Measurements from ENCODE around the gene RBM17. TPM values are rescaled to one million over a fixed set of nuclear protein-coding genes. Genes with fewer than 3 reads are reported as not detected.
"Not testable (repeated sequence)": the region's sequence is repeated elsewhere in the genome, so short reads cannot be mapped to it uniquely, and the experiment has no call there.

RBM17 gene
- total RNA-seq, 1 experiment from 2014 or later: 133 TPM

GRCh38 chr10:6120691-6121090, 31.9 kb downstream of the RBM17 start:
- H3K27ac Mint-ChIP-seq (ENCODE audit: unreplicated experiment): no peak overlapping the region
- H3K4me1 Mint-ChIP-seq (ENCODE audit: low read depth, unreplicated experiment): no peaks in the 10 kb centered on the region
- no peaks in the 10 kb centered on the region for H3K27me3 Mint-ChIP-seq (ENCODE audit: unreplicated experiment)
- no peak overlapping the region for H3K4me3 Mint-ChIP-seq (ENCODE audit: low read depth, unreplicated experiment)
- TF ChIP-seq CTCF (IDR thresholded peaks at IDR 0.05; ENCODE audit: unreplicated experiment): no peak
- DNase-seq: no peak
- CTCF ChIA-PET: no interaction called here
- intact Hi-C loops (cut with micrococcal nuclease; ENCODE audit: unreplicated experiment): no loop called here
- no TSS peak for BruUV-seq (replicated peaks)
- no peaks in the 10 kb centered on the region for H3K9me3 Mint-ChIP-seq (ENCODE audit: low read depth, unreplicated experiment)
- H3K36me3 Mint-ChIP-seq (ENCODE audit: insufficient read depth, unreplicated experiment): peaks cover 15% of the 10 kb centered on the region

- H3K27ac Mint-ChIP-seq (ENCODE audit: unreplicated experiment): no peak overlapping the region
- no peak for TF ChIP-seq CTCF (IDR thresholded peaks at IDR 0.05; ENCODE audit: unreplicated experiment)
- peaks cover 11% of the 10 kb centered on the region for H3K36me3 Mint-ChIP-seq (ENCODE audit: insufficient read depth, unreplicated experiment)
- no TSS peak for BruUV-seq (replicated peaks)
- CTCF ChIA-PET: no interaction called here
- no peaks in the 10 kb centered on the region for H3K27me3 Mint-ChIP-seq (ENCODE audit: unreplicated experiment)
- H3K4me3 Mint-ChIP-seq (ENCODE audit: low read depth, unreplicated experiment): no peak overlapping the region
- no peak for DNase-seq
- no peaks in the 10 kb centered on the region for H3K9me3 Mint-ChIP-seq (ENCODE audit: low read depth, unreplicated experiment)
- no peaks in the 10 kb centered on the region for H3K4me1 Mint-ChIP-seq (ENCODE audit: low read depth, unreplicated experiment)
- intact Hi-C loops (cut with micrococcal nuclease; ENCODE audit: unreplicated experiment): no loop called here
These were observed 32.3 kb downstream of the RBM17 start for GRCh38 chr10:6121146-6121545.

GRCh38 chr10:6123532-6123931, 34.7 kb downstream of the RBM17 start:
- H3K27me3 Mint-ChIP-seq (ENCODE audit: unreplicated experiment): no peaks in the 10 kb centered on the region
- no TSS peak for BruUV-seq (replicated peaks)
- peaks cover 4% of the 10 kb centered on the region for H3K36me3 Mint-ChIP-seq (ENCODE audit: insufficient read depth, unreplicated experiment)
- TF ChIP-seq CTCF (IDR thresholded peaks at IDR 0.05; ENCODE audit: unreplicated experiment): no peak
- H3K4me3 Mint-ChIP-seq (ENCODE audit: low read depth, unreplicated experiment): no peak overlapping the region
- no peaks in the 10 kb centered on the region for H3K4me1 Mint-ChIP-seq (ENCODE audit: low read depth, unreplicated experiment)
- no peaks in the 10 kb centered on the region for H3K9me3 Mint-ChIP-seq (ENCODE audit: low read depth, unreplicated experiment)
- no peak for DNase-seq
- CTCF ChIA-PET: no interaction called here
- intact Hi-C loops (cut with micrococcal nuclease; ENCODE audit: unreplicated experiment): no loop called here
- no peak overlapping the region for H3K27ac Mint-ChIP-seq (ENCODE audit: unreplicated experiment)

GRCh38 chr10:6124666-6125065, 35.8 kb downstream of the RBM17 start:
- no TSS peak for BruUV-seq (replicated peaks)
- peaks cover 4% of the 10 kb centered on the region for H3K36me3 Mint-ChIP-seq (ENCODE audit: insufficient read depth, unreplicated experiment)
- DNase-seq: no peak
- H3K4me1 Mint-ChIP-seq (ENCODE audit: low read depth, unreplicated experiment): no peaks in the 10 kb centered on the region
- no peak overlapping the region for H3K4me3 Mint-ChIP-seq (ENCODE audit: low read depth, unreplicated experiment)
- H3K27me3 Mint-ChIP-seq (ENCODE audit: unreplicated experiment): peaks cover 7% of the 10 kb centered on the region
- H3K27ac Mint-ChIP-seq (ENCODE audit: unreplicated experiment): no peak overlapping the region
- CTCF ChIA-PET: interaction anchor here (0.7 kb wide), 1 partner anchor 219 kb away, joined by 4 read pairs; no protein-coding TSS in a partner anchor
- TF ChIP-seq CTCF (IDR thresholded peaks at IDR 0.05; ENCODE audit: unreplicated experiment): no peak
- no peaks in the 10 kb centered on the region for H3K9me3 Mint-ChIP-seq (ENCODE audit: low read depth, unreplicated experiment)
- intact Hi-C loops (cut with micrococcal nuclease; ENCODE audit: unreplicated experiment): no loop called here

GRCh38 chr10:6127461-6127860, 38.6 kb downstream of the RBM17 start:
- H3K4me3 Mint-ChIP-seq (ENCODE audit: low read depth, unreplicated experiment); BruUV-seq (replicated peaks); H3K27ac Mint-ChIP-seq (ENCODE audit: unreplicated experiment); intact Hi-C loops (cut with micrococcal nuclease; ENCODE audit: unreplicated experiment); H3K9me3 Mint-ChIP-seq (ENCODE audit: low read depth, unreplicated experiment); DNase-seq; CTCF ChIA-PET; H3K4me1 Mint-ChIP-seq (ENCODE audit: low read depth, unreplicated experiment); H3K36me3 Mint-ChIP-seq (ENCODE audit: insufficient read depth, unreplicated experiment): not testable (repeated sequence)
- peaks cover 18% of the 10 kb centered on the region for H3K27me3 Mint-ChIP-seq (ENCODE audit: unreplicated experiment)
